Caco-2 (cell line): ENCODE results near the gene NT5C3B. TPM values are rescaled to one million over a fixed set of nuclear protein-coding genes. Genes with fewer than 3 reads are reported as not detected.
A peak's percentile ranks its signal among the peaks of the same experiment; 100 is the strongest.

Experiments used
- BruUV-seq: library from RNA; stranded (reverse); fragments of 400-500 nt; replicated peaks from 2 replicates; lab custom pipeline; 2021; lab: Mats Ljungman, UMichigan
- CTCF ChIA-PET: fragments of 300-600 bp; sonication (Branson Sonifier 250); formaldehyde crosslinking; loops from one replicate; lab custom pipeline; 2022; ENCODE audit warnings: antibody characterized with exemption; lab: Charles Lee
- POLR2A ChIA-PET: fragments of 300-600 bp; sonication (Branson Sonifier 250); formaldehyde crosslinking; loops from one replicate; lab custom pipeline; 2022; ENCODE audit warnings: antibody characterized with exemption; lab: Charles Lee
- DNase-seq, 2 experiments: peaks; one replicate each; pipeline versions ENCODE4 v3.0.0 to v3.0.0-alpha.2; 2020 to 2022
- H3K27me3 ChIP-seq: replicated peaks from 2 replicates; pipeline ENCODE4 v1.6.0; 2011; ENCODE audit warnings: low read length; ENCODE audit not compliant: control insufficient read depth, insufficient read depth
- H3K36me3 ChIP-seq: 2 replicates; pipeline ENCODE4 v1.5.1; 2011; ENCODE audit warnings: low read length; ENCODE audit not compliant: control insufficient read depth, insufficient read depth
- H3K4me1 ChIP-seq: fragments of 250-450 bp; sonication (Bioruptor Pico); 2 replicates; pipeline ENCODE4 v1.5.1; 2020; ENCODE audit warnings: mild to moderate bottlenecking
- H3K4me3 ChIP-seq: 2 replicates; pipeline ENCODE4 v1.5.1; 2011; ENCODE audit warnings: low read depth, mild to moderate bottlenecking, control low read depth, low read length
- H3K9me3 ChIP-seq: fragments of 250-450 bp; sonication (Bioruptor Pico); 2 replicates; pipeline ENCODE4 v1.5.1; 2020; ENCODE audit warnings: mild to moderate bottlenecking, moderate library complexity
- H3K27ac Mint-ChIP-seq: one replicate; pipeline ENCODE4 v1.8.0; 2022; ENCODE audit warnings: mixed read lengths; ENCODE audit not compliant: unreplicated experiment
- H3K27me3 Mint-ChIP-seq: one replicate; pipeline ENCODE4 v1.8.0; 2022; ENCODE audit warnings: mixed read lengths; ENCODE audit not compliant: insufficient read depth, unreplicated experiment
- H3K36me3 Mint-ChIP-seq: one replicate; pipeline ENCODE4 v1.8.0; 2022; ENCODE audit warnings: mild to moderate bottlenecking, mixed read lengths; ENCODE audit not compliant: insufficient read depth, unreplicated experiment
- H3K4me1 Mint-ChIP-seq: one replicate; pipeline ENCODE4 v1.8.0; 2022; ENCODE audit warnings: low read depth, mixed read lengths; ENCODE audit not compliant: unreplicated experiment
- H3K4me3 Mint-ChIP-seq: one replicate; pipeline ENCODE4 v1.8.0; 2022; ENCODE audit warnings: mild to moderate bottlenecking, moderate library complexity, mixed read lengths; ENCODE audit not compliant: unreplicated experiment
- H3K9me3 Mint-ChIP-seq: one replicate; pipeline ENCODE4 v1.8.0; 2022; ENCODE audit warnings: mixed read lengths; ENCODE audit not compliant: unreplicated experiment
- CTCF ChIP-seq, 2 experiments: fragments of 200-600 bp in 1 of 2; IDR thresholded peaks; 1 replicate in 1 of 2; 2 replicates in 1 of 2; pipeline versions ENCODE4 v1.5.1 to v1.8.0; 2011 to 2022; ENCODE audit warnings: antibody characterized with exemption in 1 of 2, control low read depth in 1 of 2, inconsistent platforms in 1 of 2, low read depth in 1 of 2, low read length in 1 of 2, mild to moderate bottlenecking in 1 of 2, moderate library complexity in 1 of 2; ENCODE audit not compliant: insufficient read depth in 1 of 2, severe bottlenecking in 1 of 2, unreplicated experiment in 1 of 2
- intact Hi-C: fragments of 100-400 bp; cut with micrococcal nuclease; formaldehyde crosslinking; loops from one replicate; pipeline ENCODE4 v1.10.0; 2022; ENCODE audit not compliant: unreplicated experiment
- total RNA-seq: library from RNA; stranded (reverse); gene quantifications from 2 replicates; pipeline ENCODE4 v1.2.3, GENCODE V29; 2022

Gene NT5C3B
- total RNA-seq, 1 experiment from 2014 or later = 94.5 TPM

- Mint-ChIP-seq H3K27ac (no peak within 1 kb of the TSS), H3K4me3 (no peak within 1 kb of the TSS), H3K36me3 (peaks cover 46% of the 10 kb centered on the region), H3K9me3 (no peaks in the 10 kb centered on the region), H3K27me3 (no peaks in the 10 kb centered on the region), H3K4me1 (peaks cover 7% of the 10 kb centered on the region)
- CTCF ChIA-PET = interaction anchor here (0.5 to 1.9 kb wide), 7 partner anchors 29 to 169 kb away, joined by 3 to 7 read pairs (median 5); partner anchors contain the start of genes JUP and P3H4
- Histone ChIP-seq H3K4me1 (peaks cover 15% of the 10 kb centered on the region), H3K36me3 (peaks cover 7% of the 10 kb centered on the region), H3K27me3 (no peaks in the 10 kb centered on the region), H3K4me3 (peak within 1 kb of the TSS; percentile 97), H3K9me3 (no peaks in the 10 kb centered on the region)
- TF ChIP-seq CTCF (IDR thresholded peaks at IDR 0.05; ENCODE audit: insufficient read depth in 1 of 2, low read depth in 1 of 2, low read length in 1 of 2, severe bottlenecking in 1 of 2, unreplicated experiment in 1 of 2) = no peak
- POLR2A ChIA-PET = interaction anchor here (0.6 to 1.5 kb wide), 9 partner anchors 48 to 1313 kb away, joined by 3 to 6 read pairs (median 3); partner anchors contain the start of genes ACLY, JUP and P3H4
- intact Hi-C loops = loop anchor here (1.0 kb wide), 2 partner anchors 53 to 127 kb away; no protein-coding TSS in a partner anchor
- BruUV-seq = TSS peak; percentile 41
- DNase-seq = peak; percentile 92 to 94
Measured at GRCh38 chr17:41864836-41865595, 29.0 kb upstream of the NT5C3B start, which contains the start of gene KLHL11. KLHL11 (minus strand) TSS chr17:41865423; CDS start chr17:41865370, 53 bp downstream.

- Mint-ChIP-seq H3K27ac (no peak overlapping the region), H3K36me3 (peaks cover 43% of the 10 kb centered on the region), H3K9me3 (no peaks in the 10 kb centered on the region), H3K4me3 (no peak overlapping the region), H3K4me1 (peaks cover 7% of the 10 kb centered on the region), H3K27me3 (no peaks in the 10 kb centered on the region)
- Histone ChIP-seq H3K4me1 (peaks cover 10% of the 10 kb centered on the region), H3K27me3 (no peaks in the 10 kb centered on the region), H3K9me3 (no peaks in the 10 kb centered on the region), H3K4me3 (peak overlapping the region; percentile 97), H3K36me3 (peaks cover 6% of the 10 kb centered on the region)
- no TSS peak for BruUV-seq
- CTCF ChIA-PET = interaction anchor here (1.2 to 1.9 kb wide), 3 partner anchors 53 to 95 kb away, joined by 5 to 7 read pairs (median 7); partner anchors contain the start of genes JUP and P3H4
- intact Hi-C loops = no loop called here
- POLR2A ChIA-PET = interaction anchor here (1.0 to 1.5 kb wide), 4 partner anchors 48 to 175 kb away, joined by 3 to 6 read pairs (median 3); partner anchors contain the start of gene ODAD4
- no peak for DNase-seq
- no peak for TF ChIP-seq CTCF (IDR thresholded peaks at IDR 0.05; ENCODE audit: insufficient read depth in 1 of 2, low read depth in 1 of 2, low read length in 1 of 2, severe bottlenecking in 1 of 2, unreplicated experiment in 1 of 2)
Measured at GRCh38 chr17:41864498-41864835, 28.4 kb upstream of the NT5C3B start.

DNA sequence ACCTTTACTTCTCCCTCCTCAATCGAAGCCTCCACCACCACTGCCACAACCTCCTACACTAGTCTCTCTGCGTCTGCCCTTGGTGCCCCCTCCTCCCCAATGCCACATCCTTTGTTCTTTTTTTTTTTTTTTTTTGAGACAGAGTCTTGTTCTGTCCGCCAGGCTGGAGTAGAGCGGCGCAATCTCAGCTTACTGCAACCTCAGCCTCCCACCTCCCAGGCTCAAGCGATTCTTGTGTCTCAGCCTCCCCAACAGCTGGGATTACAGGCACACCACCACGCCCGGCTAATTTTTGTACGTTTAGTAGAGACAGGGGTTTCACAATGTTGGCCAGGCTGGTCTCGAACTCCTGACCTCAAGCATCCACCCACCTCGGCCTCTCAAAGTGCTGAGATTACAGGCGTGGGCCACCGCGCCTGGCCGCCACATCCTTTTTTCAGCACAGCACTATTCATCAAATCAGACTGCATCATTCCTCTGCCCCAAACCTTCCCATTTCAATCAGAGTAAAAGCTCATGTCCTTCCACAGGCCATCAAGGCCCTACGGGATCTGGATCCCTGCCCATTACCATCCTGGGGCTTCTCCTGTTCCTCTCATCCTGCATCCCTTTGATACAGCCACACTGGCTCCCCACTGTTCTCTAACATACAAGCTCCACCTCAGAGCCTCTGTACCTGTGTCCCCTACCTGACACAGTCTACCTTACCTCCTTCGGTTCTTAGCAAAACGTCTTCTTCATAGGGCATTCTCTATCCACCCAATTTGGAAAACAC lies 27.2 kb upstream of the NT5C3B start:
- H3K27me3 Mint-ChIP-seq = no peaks in the 10 kb centered on the region
- H3K9me3 ChIP-seq = no peaks in the 10 kb centered on the region
- H3K27ac Mint-ChIP-seq = no peak overlapping the region
- no peaks in the 10 kb centered on the region for H3K9me3 Mint-ChIP-seq
- H3K4me1 Mint-ChIP-seq = peaks cover 7% of the 10 kb centered on the region
- no peaks in the 10 kb centered on the region for H3K27me3 ChIP-seq
- intact Hi-C loops = no loop called here
- TF ChIP-seq CTCF (IDR thresholded peaks at IDR 0.05; ENCODE audit: insufficient read depth in 1 of 2, low read depth in 1 of 2, low read length in 1 of 2, severe bottlenecking in 1 of 2, unreplicated experiment in 1 of 2) = no peak
- no peak for DNase-seq
- ChIA-PET CTCF (interaction anchor here (0.7 kb wide), 1 partner anchor 111 kb away, joined by 4 read pairs; no protein-coding TSS in a partner anchor), POLR2A (interaction anchor here (1.0 kb wide), 1 partner anchor 67 kb away, joined by 3 read pairs; the partner anchor contains the start of gene ODAD4)
- no TSS peak for BruUV-seq
- H3K4me1 ChIP-seq = peaks cover 10% of the 10 kb centered on the region
- H3K36me3 ChIP-seq = peaks cover 4% of the 10 kb centered on the region
- H3K36me3 Mint-ChIP-seq = peaks cover 31% of the 10 kb centered on the region
- no peak overlapping the region for H3K4me3 Mint-ChIP-seq
- H3K4me3 ChIP-seq = no peak overlapping the region; the same call in 1 of the 2 replicates
